HG02610 (cell line): ENCODE results near the gene WDR1.

ENCODE experiments used
- ATAC-seq: cut with Tn5 transposase; IDR thresholded peaks from one replicate; pipeline ENCODE4 v1.9.1; 2021; ENCODE audit warnings: mild to moderate bottlenecking, moderate library complexity; ENCODE audit not compliant: unreplicated experiment

The WDR1 gene

DNA sequence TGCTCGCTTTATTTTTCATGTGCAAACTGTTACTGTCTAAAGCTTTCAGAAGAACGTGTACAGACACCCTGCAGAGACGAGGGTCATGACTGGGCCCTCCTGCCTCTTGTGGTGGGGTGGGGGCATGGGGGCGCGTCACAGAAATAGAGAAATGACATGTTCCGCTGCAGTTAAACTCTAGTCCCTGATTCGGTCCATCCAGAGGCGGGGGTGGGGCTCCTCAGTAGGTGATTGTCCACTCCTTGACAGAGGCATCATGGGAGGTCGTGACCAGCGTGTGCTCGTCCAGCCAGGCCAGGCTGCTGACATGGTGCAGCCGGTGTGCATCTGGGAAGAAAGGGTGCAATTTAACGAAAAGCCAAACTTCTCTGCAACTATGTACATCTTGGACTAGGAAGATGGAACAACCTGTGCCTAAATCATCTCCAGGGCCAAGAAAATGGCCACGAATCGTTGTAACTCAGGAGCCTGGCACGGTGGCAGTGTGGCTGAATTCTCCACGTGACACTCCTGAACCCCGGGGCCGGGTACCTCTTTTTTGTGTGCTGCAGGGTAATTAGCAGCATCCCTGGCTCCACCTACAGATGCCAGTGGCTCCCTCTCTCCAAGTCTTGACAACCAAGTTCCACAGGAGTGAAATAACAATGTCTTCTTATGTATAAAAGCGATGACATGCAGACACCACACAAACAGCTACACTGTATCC is 41.3 kb downstream of the WDR1 start:
- no peak for ATAC-seq

- ATAC-seq, result no peak
Observed at GRCh38 chr4:10074767-10075105, 41.9 kb downstream of the WDR1 start.

- ATAC-seq, result no peak
Observed at GRCh38 chr4:10074076-10074766, 42.4 kb downstream of the WDR1 start.

DNA sequence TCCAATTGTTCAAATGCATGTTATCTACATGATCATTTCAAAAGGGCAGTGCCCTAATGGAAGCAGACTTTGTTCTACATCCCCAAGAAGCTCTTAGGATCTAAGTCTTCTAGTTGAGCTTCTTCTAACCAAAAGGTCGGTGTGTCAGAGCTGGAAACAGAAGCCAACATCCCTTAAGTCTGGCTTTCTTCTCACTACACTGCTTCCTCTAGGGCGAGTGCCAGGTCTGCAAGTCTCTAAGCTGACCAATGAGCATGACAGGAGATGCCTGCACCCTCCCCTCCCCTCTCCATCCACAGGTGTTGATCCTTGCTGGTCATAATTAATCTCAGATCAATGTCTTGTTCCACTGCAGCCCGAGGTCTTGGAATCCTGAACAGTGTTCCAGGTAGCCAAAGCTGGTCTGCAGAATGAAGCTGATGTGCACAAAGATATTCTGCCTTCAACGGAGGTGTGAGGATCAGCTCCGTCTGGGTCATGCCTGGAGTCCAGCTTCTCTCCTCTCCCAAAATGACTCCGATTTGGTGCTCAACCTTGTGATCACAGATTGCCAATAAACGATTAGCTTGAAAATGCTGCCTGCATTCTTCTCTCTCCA is 44.1 kb downstream of the WDR1 start:
- no peak for ATAC-seq

DNA sequence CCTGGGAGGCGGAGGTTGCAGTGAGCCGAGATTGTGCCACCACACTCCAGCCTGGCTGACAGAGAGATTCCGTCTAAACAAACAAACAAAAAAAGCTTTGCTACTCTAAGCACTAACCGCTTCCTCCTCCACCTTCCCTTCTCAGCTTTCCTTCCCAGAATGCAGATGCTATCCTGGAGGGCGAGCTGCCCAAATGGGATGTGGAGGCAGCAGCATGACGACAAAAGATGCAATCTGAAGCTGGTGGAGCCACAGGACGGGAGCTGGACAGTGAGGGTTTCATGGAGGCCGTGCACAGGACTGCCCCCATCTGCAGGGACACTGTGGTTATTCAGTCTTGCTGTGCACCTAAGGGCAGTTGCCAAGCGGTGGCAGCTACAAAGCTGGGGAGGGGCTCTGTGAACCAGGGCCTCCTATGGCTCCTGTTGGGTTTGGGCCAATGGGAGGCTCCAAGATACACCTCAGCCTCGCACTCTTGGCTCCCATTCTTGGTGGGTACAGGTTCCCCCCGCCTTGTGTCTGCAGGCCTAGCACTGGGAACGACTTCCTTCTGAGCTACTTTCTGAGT is 47.4 kb downstream of the WDR1 start:
- no peak for ATAC-seq

- ATAC-seq, result no peak
Observed at GRCh38 chr4:10066670-10067651, 49.6 kb downstream of the WDR1 start.

DNA sequence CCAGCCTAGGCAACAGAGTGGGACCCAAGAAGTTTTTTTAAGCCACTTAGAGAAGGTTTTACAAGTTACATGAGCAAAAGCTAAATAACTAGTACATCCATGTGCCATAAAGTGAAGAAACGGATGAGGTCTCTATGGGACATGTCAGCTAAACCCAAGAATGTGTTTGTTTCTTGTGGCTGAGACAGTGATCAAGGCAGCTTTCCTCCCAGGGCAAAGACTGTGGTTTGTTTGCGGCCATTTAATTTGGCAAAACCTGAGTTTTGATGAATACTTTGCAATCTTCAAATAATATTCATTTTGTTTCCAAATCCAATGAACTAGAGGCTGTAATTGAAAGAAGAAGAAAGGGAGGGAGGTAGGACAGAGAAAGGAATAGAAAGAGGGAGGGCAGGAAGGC is 50.4 kb downstream of the WDR1 start:
- ATAC-seq, result no peak

DNA sequence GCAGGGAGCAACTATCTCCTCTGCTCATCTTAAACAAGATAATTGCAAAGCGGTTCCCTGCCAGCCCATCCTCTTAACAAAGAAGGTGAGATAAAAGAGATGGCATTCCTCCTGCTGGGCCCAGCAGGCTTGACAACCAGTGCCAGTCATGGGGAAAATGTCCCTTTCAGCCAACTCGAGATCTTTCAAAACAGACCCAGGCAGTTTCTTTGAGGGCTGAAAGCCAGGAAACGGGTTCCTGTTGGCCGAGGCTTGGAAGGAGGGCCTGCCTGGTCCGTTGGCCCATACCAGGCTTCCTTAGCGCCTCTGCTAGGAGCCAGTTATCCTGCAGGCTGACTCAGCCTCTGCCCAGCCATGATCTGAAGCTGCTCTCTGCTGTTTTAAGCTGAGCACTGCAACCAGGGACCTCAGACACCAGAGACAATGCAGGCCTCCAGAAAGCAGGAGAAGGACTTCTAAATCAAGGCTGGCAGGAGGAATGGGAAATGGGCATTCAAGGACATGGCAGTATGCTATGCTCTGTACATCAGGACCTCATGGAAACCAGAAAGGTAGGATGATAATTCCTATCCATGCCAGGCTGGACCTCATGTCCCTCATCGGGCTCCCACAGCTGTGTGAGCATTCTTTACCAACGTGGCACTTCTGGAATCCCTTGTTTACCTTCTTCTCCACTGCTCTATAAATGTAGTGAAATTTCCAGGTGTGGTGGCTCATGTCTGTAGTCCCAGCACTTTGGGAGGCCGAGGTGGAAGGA is 52.9 kb downstream of the WDR1 start:
- ATAC-seq, result no peak

- ATAC-seq, result no peak
Observed at GRCh38 chr4:10061650-10062415, 54.8 kb downstream of the WDR1 start.

DNA sequence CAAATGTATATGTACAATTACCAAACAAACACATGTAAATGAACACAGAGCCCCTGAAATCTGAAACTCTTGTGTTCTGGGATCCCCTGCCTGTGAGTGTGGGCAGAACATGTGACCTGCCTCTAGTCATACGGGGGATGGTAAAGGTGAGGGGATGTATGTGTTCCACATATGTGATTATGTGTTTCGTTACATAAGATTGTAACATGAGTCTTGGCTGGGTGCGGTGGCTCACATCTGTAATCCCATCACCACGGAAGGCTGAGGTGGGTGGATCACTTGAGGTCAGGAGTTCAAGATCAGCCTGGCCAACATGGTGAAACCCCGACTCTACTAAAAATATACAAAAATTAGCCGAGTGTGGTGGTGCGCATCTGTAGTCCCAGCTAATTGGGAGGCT is 58.2 kb downstream of the WDR1 start:
- ATAC-seq, result no peak

DNA sequence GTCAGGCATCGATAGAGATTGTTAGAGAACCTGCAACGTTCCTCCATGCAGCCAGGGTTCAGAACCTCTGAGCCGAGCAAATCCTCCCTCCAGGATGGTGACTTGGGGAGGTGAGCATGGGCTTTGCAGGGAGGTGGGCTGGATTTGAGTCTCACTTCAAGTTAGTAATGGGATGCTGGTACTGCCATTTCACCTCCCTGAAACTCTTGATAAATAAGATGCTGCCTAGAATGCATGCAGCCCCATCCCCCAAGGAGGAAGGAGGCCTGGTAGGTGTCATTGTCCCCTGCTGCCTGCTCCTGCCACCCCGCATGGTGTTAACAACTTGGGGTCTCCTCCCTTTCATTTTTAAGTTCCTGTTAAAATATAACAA is 59.6 kb downstream of the WDR1 start:
- no peak for ATAC-seq

DNA sequence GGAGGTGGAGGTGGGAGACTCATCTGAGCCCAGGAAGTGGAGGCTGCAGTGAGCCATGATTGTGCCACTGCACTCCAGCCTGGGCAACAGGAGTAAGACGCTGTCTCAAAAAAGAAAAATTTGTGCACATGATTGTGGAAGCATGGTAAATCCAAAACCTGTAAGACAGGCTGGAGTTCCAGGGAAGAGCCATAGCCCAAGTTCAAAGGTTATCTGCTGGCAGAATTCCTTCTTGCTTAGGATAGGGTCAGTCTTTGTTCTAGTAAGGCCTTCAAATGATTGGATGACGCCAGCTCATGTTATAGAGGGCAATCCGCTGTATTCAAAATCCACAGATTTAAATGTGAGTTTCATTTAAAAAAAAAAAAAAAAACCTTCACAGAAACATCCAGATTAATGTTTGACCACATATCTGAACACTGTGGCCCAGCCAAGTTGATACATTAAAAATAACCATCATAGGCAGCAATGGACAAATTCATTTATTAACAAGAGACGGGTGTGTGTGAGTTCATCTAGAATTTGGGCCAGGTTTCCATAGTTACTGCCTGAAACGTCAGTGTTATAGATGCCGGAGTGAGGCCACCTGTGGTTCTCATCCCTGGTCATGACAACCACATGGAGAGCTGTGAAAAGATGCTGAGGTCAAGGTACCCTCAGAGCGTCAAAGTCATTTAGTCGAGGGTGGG is 60.1 kb downstream of the WDR1 start:
- no peak for ATAC-seq

DNA sequence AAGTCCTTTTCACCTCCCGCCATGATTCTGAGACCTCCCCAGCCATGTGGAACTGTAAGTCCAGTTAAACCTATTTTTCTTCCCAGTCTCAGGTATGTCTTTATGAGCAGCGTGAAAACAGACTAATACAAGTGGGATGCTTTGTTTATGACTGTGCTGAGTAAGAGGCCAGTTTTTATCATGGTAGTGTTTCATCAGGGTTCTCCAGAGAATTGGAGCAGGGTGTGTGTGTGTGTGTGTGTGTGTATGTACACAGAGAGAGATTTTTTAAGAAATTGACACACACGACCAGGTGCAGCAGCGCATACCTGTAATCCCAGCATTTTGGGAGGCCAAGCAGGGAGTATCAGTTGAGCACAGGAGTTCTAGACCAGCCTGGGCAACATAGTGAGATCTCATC is 60.7 kb downstream of the WDR1 start:
- ATAC-seq, result no peak

DNA sequence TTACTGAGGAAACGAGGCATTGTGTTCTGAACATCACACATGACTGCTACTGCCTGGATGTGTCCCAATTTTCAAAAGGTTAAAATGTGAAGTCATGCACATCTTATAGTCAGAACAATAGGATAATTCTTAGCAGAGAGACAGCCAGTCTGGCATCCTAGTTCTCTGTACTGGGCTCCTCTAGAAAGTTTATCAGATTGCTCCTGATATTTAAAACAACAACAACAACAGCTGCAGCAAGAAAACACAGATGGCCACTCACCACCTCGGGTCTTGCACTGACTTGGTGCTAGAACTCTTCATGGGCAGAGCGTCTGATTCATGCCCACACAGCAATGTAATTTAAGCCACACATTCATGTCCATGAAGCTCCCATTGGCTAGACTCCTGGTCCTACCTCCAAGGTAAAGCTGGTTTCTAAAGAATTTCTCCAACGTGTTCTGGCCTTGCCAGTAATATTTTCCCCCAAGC is 62.0 kb downstream of the WDR1 start:
- ATAC-seq, result no peak

DNA sequence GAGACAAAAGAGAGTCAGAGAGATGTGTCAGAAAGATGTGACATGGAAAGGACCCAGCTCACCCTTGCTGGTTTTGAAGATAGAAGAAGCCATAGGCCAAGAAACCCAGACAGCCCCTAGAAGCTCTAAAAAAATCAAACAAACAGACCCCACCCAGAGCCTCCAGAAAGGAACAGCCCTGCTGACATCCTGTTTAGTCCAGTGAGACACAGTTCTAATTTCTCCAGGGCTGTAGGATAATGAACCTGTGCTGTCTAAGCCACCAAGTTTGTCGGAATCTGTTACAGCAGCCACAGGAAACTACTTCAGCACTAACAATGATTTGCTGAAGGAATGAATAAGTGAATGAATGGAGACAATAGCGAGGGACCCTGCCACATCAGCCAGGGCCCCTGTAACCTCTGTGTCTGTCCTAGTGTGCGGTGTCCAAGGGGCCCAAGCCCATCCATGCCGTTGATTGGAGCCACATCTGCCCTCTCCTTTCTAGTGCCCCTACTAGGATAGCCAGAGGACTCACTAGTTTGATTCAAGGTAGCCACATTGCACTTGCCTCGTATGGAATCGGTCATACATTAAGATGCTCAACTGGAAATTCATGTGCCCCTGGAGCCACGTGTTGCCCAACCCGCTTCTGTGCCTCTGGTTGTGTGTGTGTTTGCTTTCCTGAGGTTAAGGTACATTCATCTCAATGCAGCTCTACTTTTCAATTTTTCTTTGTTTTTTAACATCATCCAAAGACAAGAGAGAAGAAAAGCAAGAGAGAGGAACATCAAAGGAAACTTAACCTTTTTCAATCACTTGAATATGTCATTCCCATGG is 62.8 kb downstream of the WDR1 start:
- no peak for ATAC-seq

DNA sequence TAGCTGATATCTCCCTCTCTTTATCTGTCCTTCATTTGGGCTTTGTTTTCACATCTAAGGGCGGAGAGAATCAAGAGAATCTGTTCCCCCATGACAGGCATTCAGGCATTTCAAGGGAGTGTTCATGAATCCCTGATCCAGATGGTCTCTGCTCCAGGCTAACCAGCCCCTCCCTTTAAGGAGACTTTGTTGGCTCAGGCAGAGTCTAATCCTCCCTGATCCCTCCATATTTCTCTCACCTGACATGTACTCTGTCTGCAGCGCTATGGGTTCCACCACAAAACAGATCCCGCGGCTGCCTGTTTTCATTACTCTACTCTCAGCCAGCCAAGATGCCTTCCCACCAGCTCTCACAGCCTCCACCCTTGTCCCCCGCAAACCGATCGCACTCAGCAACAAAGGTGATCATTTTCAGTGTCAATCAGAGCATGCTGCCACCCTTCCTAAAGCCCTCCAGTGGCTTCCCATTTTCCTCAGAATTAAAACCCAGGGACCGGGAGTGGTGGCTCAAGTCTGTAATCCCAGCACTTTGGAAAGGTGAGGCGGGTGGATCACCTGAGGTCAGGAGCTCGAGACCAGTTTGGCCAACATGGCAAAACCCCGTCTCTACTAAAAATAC is 65.0 kb downstream of the WDR1 start:
- ATAC-seq, result no peak

DNA sequence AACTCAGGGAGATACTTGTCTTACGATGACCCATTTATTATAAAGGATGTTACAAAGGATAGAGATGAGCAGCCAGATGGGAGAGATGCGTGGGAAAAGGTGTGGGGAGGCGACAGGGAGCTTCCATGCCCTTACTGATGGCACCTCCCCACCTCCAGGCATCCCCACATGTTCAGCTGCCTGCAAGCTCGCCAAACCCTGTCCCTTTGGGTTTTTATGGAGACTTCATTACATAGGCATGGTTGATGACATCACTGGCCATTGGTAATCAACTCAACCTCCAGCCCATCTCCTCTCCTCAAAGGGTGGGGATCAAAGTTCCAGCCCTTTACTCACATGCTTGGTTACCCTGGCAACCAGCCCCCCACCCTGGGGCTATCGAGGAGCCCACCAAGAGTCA is 65.9 kb downstream of the WDR1 start:
- ATAC-seq, result no peak

DNA sequence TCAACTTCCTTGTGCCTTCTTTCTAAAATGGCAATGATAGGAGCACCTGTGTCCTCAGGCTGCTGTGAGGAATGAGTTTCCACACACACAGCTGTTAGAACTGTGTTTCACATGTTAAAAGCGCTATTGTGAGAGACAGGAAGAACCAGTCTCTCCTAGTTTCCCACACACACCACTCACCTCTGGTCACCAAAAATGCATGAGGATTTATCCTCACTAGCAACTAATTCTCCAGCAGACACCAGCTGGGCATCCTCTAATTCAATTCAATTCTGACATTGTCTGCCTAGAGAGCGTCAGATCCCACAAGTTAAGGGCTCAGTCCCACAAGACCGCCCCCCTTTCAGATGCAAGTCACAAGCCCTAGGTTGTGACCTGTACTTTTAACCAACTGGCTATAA is 66.3 kb downstream of the WDR1 start:
- ATAC-seq, result no peak
